Pancreas (tissue), 10 donors: ENCODE measurements around the gene ACOD1. TPM values are rescaled to one million over a fixed set of nuclear protein-coding genes. Genes with fewer than 3 reads are reported as not detected.

ENCODE experiments used
- ATAC-seq, 4 donors: fragments of 200-7000 bp; cut with Tn5 transposase; one replicate each; pipeline versions ENCODE4 v1.8.0 to v1.9.1; 2020; ENCODE audit warnings: mild to moderate bottlenecking in 4 of 4, moderate library complexity in 4 of 4
- DNase-seq, 6 donors: peaks; one replicate each; pipeline ENCODE4 v3.0.0-alpha.2; 2020
- FAIRE-seq: peaks from 2 replicates; lab custom pipeline; 2012; peaks lifted over from hg19 to GRCh38; lab: Jason Lieb, UNC
- H3K27ac ChIP-seq, 4 donors: fragments of 200-600 bp; sonication (generic); 1 replicate in 3 of 4; 2 replicates in 1 of 4; pipeline versions ENCODE4 v1.5.0 to v1.8.0; 2020
- H3K27me3 ChIP-seq, 4 donors: fragments of 200-600 bp; one replicate each; pipeline ENCODE4 v1.8.0; 2021
- H3K36me3 ChIP-seq, 3 donors: fragments of 200-600 bp; sonication (generic) in 1 of 3; one replicate each; pipeline versions ENCODE4 v1.5.0 to v1.8.0; 2020 to 2021
- H3K4me1 ChIP-seq, 3 donors: fragments of 200-600 bp; one replicate each; pipeline ENCODE4 v1.8.0; 2021
- H3K4me3 ChIP-seq, 4 donors: fragments of 200-600 bp; sonication (generic) in 2 of 4; one replicate each; pipeline versions ENCODE4 v1.5.0 to v1.8.0; 2020 to 2021
- H3K9me3 ChIP-seq, 4 donors: fragments of 200-600 bp; one replicate each; pipeline ENCODE4 v1.8.0; 2021
- CTCF ChIP-seq, 4 donors: fragments of 200-600 bp; sonication (generic) in 3 of 4; IDR thresholded peaks; one replicate each; pipeline versions ENCODE4 v1.5.0 to v1.8.0; 2021; ENCODE audit warnings: antibody characterized with exemption in 4 of 4
- WGBS, 2 donors: extraction: QIAGEN DNeasy Blood & Tissue Kit; methylation state at CpG; one replicate each; pipeline ENCODE4 v1.1.7; 2013; 5-methylcytosine and 5-hydroxymethylcytosine counted together
- intact Hi-C, 3 donors: fragments of 100-400 bp; cut with DNase I; formaldehyde crosslinking; loops; one replicate each; pipeline versions ENCODE4 v1.11.1 to v1.14.2; 2022
- polyA plus RNA-seq, 2 donors: library from polyadenylated mRNA; stranded (reverse); fragments of 200-250 nt; gene quantifications; one replicate each; pipeline ENCODE4 v1.2.3, GENCODE V29; 2013
- total RNA-seq, 6 donors: library from RNA; stranded (reverse); fragmentation: NEBNext Ultra II Directional in 4 of 6; extraction: Animal tissue kit (Norgen Biotek cat#: 25700) in 4 of 6; gene quantifications; one replicate each; pipeline versions ENCODE4 v1.2.1 to v1.2.4, GENCODE V29; 2021 to 2023
- donor health status: healthy with polysubstance abuse.
- donor health status: DM: no; HTN: no; CAD: no; lungs with moderate emphysema.
- donor health status: DM: no; HTN: no; CAD: no.
- donor health status: control.
- donor health status: control.
- donor health status: Bipolar disorder and iron deficiency.
- donor health status: DM: yes; HTN: yes; CAD: no.
- donor health status: DM: no; HTN: no; CAD: no.
- donor health status: DM: no; HTN: no; CAD: no.
- donor health status: DM: yes; HTN: yes; CAD: no.

ACOD1 gene
- total and polyA plus RNA-seq, 8 donors, result not detected

- H3K27me3 ChIP-seq, result peaks cover 0 to 4% (median 0%) of the 10 kb centered on the region in 4 donors
- no peak overlapping the region for H3K4me3 ChIP-seq
- no peak for FAIRE-seq
- no peaks in the 10 kb centered on the region for H3K4me1 ChIP-seq
- 42 to 59% methylated on average over 19 of the region's 19 CpGs for WGBS, 2 donors
- DNase-seq, result no peak
- intact Hi-C loops, result no loop called here
- H3K9me3 ChIP-seq, result no peaks in the 10 kb centered on the region
- H3K36me3 ChIP-seq, result no peaks in the 10 kb centered on the region
- TF ChIP-seq CTCF (IDR thresholded peaks at IDR 0.05), result no peak
- peak in 1 of 4 donors; percentile 32 for ATAC-seq
- H3K27ac ChIP-seq, result no peak overlapping the region
Measured at GRCh38 chr13:76971851-76972829, 23.8 kb downstream of the ACOD1 start.

GRCh38 chr13:76973920-76974617, 25.8 kb downstream of the ACOD1 start:
- Histone ChIP-seq H3K36me3 (no peaks in the 10 kb centered on the region), H3K27ac (no peak overlapping the region), H3K9me3 (no peaks in the 10 kb centered on the region), H3K4me3 (no peak overlapping the region), H3K4me1 (no peaks in the 10 kb centered on the region), H3K27me3 (peaks cover 0 to 6% (median 0%) of the 10 kb centered on the region in 4 donors)
- FAIRE-seq (no peak), ATAC-seq (no peak), DNase-seq (no peak)
- intact Hi-C loops, result no loop called here
- WGBS, 2 donors, result 82 to 87% methylated on average over 6 of the region's 6 CpGs
- TF ChIP-seq CTCF (IDR thresholded peaks at IDR 0.05), result no peak

DNA sequence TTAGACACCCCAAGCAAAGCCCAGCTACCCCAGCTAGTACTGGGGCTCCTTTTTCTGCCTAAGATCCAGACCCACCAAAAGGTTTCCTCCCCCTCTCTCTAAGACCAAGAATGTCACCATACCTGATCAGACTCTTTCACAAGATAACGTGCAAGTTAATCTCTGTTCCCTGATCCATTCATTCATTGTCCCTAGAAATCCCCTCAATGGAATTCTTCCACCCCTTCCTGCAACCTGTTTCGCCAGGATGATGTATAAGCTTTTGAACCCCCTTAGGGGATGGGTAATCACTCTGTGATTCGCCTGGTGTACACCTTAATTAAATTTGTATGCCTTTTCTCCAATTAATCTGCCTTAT, 26.3 kb downstream of the ACOD1 start:
- Histone ChIP-seq H3K27ac (no peak overlapping the region), H3K4me3 (no peak overlapping the region), H3K27me3 (peaks cover 0 to 10% (median 0%) of the 10 kb centered on the region in 4 donors), H3K36me3 (no peaks in the 10 kb centered on the region), H3K9me3 (no peaks in the 10 kb centered on the region), H3K4me1 (no peaks in the 10 kb centered on the region)
- FAIRE-seq (no peak), ATAC-seq (no peak), DNase-seq (no peak)
- WGBS, 2 donors, result 75 to 88% methylated on average over 3 of the region's 3 CpGs
- intact Hi-C loops, result no loop called here
- TF ChIP-seq CTCF (IDR thresholded peaks at IDR 0.05), result no peak

- H3K27me3 ChIP-seq, result peaks cover 0 to 7% (median 3%) of the 10 kb centered on the region in 4 donors
- intact Hi-C loops, result no loop called here
- H3K27ac ChIP-seq, result no peak overlapping the region
- H3K4me3 ChIP-seq, result no peak overlapping the region
- no peak for DNase-seq
- 75 to 88% methylated on average over 6 of the region's 6 CpGs for WGBS, 2 donors
- H3K4me1 ChIP-seq, result peaks cover 0 to 6% (median 4%) of the 10 kb centered on the region in 3 donors
- no peaks in the 10 kb centered on the region for H3K9me3 ChIP-seq
- no peak for ATAC-seq
- no peak for TF ChIP-seq CTCF (IDR thresholded peaks at IDR 0.05)
- no peak for FAIRE-seq
- no peaks in the 10 kb centered on the region for H3K36me3 ChIP-seq
Measured at GRCh38 chr13:76975863-76976262, 27.6 kb downstream of the ACOD1 start.
